SK-N-SH (cell line): ENCODE measurements around the gene DYRK3.

Source experiments
- CHD2 ChIP-seq: fragments of 150-350 bp; IDR thresholded peaks from 2 replicates; pipeline ENCODE4 v1.6.1; 2018; ENCODE audit warnings: low read length; ENCODE audit not compliant: partially characterized antibody
- CTCF ChIP-seq: fragments of 200-600 bp; sonication (generic); IDR thresholded peaks from 2 replicates; pipeline ENCODE4 v1.6.1; 2017; ENCODE audit warnings: antibody characterized with exemption, mild to moderate bottlenecking, moderate library complexity
- GABPA ChIP-seq: IDR thresholded peaks from 2 replicates; pipeline ENCODE4 v1.4.0; 2012; ENCODE audit warnings: low read depth, mild to moderate bottlenecking
- MAX ChIP-seq: IDR thresholded peaks from 2 replicates; pipeline ENCODE4 v1.4.0; 2012; ENCODE audit warnings: low read depth
- MXI1 ChIP-seq: IDR thresholded peaks from 2 replicates; pipeline ENCODE4 v1.6.1; 2012; ENCODE audit warnings: mild to moderate bottlenecking, low read depth, low read length, improper control_type of control experiment
- NFIC ChIP-seq: IDR thresholded peaks from 2 replicates; pipeline ENCODE4 v1.4.0; 2012; ENCODE audit warnings: borderline replicate concordance
- POLR2AphosphoS5 ChIP-seq: IDR thresholded peaks from 2 replicates; pipeline ENCODE4 v1.6.1; 2012; ENCODE audit warnings: low read depth, low read length
- RAD21 ChIP-seq: IDR thresholded peaks from 2 replicates; pipeline ENCODE4 v1.6.1; 2012; ENCODE audit warnings: mild to moderate bottlenecking, low read length
- REST ChIP-seq: IDR thresholded peaks from 2 replicates; pipeline ENCODE4 v1.6.1; 2012; ENCODE audit warnings: mild to moderate bottlenecking, low read depth, low read length, moderate library complexity
- SIN3A ChIP-seq: IDR thresholded peaks from 2 replicates; pipeline ENCODE4 v1.6.1; 2012; ENCODE audit warnings: low read depth, mild to moderate bottlenecking, low read length, moderate library complexity, borderline replicate concordance

- peak; percentile 91 for TF ChIP-seq POLR2AphosphoS5
- TF ChIP-seq CTCF: peak; percentile 77
- peak; percentile 93; the same call in 1 of the 2 replicates for TF ChIP-seq SIN3A
- TF ChIP-seq CHD2: peak; percentile 94
- TF ChIP-seq NFIC: no peak; the same call in none of the 2 replicates
- TF ChIP-seq MXI1: peak; percentile 93
- TF ChIP-seq REST: peak; percentile 72; the same call in 1 of the 2 replicates
- TF ChIP-seq RAD21: no peak
- peak; percentile 85 for TF ChIP-seq MAX
- TF ChIP-seq GABPA: peak; percentile 62
These were observed 23.0 kb upstream of the DYRK3 start, which contains the start of gene EIF2D for GRCh38 chr1:206612129-206612876.
